ENCODE measurements around the gene WNK4. TPM values are rescaled to one million over a fixed set of nuclear protein-coding genes. Genes with fewer than 3 reads are reported as not detected.

The WNK4 gene
- total RNA-seq, 2 experiments from 2014 or later: 0.17 to 0.41 TPM

Small RNA genes within 50 kb of the gene (microRNA-seq; reads per million reads assigned to microRNA genes)
- gene MIR6781 (ENCODE audit: borderline microRNAs expressed, borderline replicate concordance): 2.7 reads per million

Other genes starting within 250 kb of the WNK4 start
- gene NAGLU, start 244.4 kb upstream of the WNK4 start, total RNA-seq: 10 to 100 TPM; 11.1 to 11.9 TPM
- gene HSD17B1, start 227.7 kb upstream of the WNK4 start, total RNA-seq: under 1 TPM; 0.26 to 0.67 TPM
- 10 to 100 TPM; 93.3 to 93.6 TPM for gene COASY, start 218.5 kb upstream of the WNK4 start, total RNA-seq
- 10 to 100 TPM; 22.1 to 24.7 TPM for gene MLX, start 213.5 kb upstream of the WNK4 start, total RNA-seq
- gene PSMC3IP, start 202.9 kb upstream of the WNK4 start, total RNA-seq: 10 to 100 TPM; 38.6 to 42.2 TPM
- 10 to 100 TPM; 28.6 to 33.5 TPM for gene RETREG3, start 171.2 kb upstream of the WNK4 start, total RNA-seq
- 10 to 100 TPM; 91.3 to 92.0 TPM for gene TUBG1, start 170.9 kb upstream of the WNK4 start, total RNA-seq
- 1 to 10 TPM; 9.1 to 9.9 TPM for gene TUBG2, start 121.3 kb upstream of the WNK4 start, total RNA-seq
- under 1 TPM; 0.62 to 0.77 TPM for gene PLEKHH3, start 103.6 kb upstream of the WNK4 start, total RNA-seq
- under 1 TPM; 0.14 to 0.20 TPM for gene CCR10, start 98.8 kb upstream of the WNK4 start, total RNA-seq
- 1 to 10 TPM; 1.4 to 1.5 TPM for gene CNTNAP1, start 98.1 kb upstream of the WNK4 start, total RNA-seq
- 10 to 100 TPM; 31.9 to 34.0 TPM for gene EZH1, start 35.6 kb upstream of the WNK4 start, total RNA-seq
- gene RAMP2, start 19.4 kb upstream of the WNK4 start, total RNA-seq: not detected
- 10 to 100 TPM; 57.5 to 58.2 TPM for gene VPS25, start 7.2 kb upstream of the WNK4 start, total RNA-seq
- 10 to 100 TPM; 23.7 to 24.4 TPM for gene COA3, start 18.1 kb downstream of the WNK4 start, total RNA-seq
- not detected for gene CNTD1, start 18.3 kb downstream of the WNK4 start, total RNA-seq
- gene BECN1, start 43.7 kb downstream of the WNK4 start, total RNA-seq: 10 to 100 TPM; 64.1 to 71.3 TPM
- 10 to 100 TPM; 84.7 to 87.0 TPM for gene PSME3, start 52.8 kb downstream of the WNK4 start, total RNA-seq
- 1 to 10 TPM; 2.0 to 2.6 TPM for gene AOC2, start 64.0 kb downstream of the WNK4 start, total RNA-seq
- 1 to 10 TPM; 1.4 to 2.6 TPM for gene AOC3, start 70.6 kb downstream of the WNK4 start, total RNA-seq
- not detected for gene G6PC1, start 120.2 kb downstream of the WNK4 start, total RNA-seq
- gene AARSD1, start 183.8 kb downstream of the WNK4 start, total RNA-seq: 10 to 100 TPM; 48.4 to 49.3 TPM
- gene PTGES3L, start 199.5 kb downstream of the WNK4 start, total RNA-seq: under 1 TPM; 0.33 to 0.57 TPM
- 1 to 10 TPM; 5.9 to 6.5 TPM for gene RUNDC1, start 200.0 kb downstream of the WNK4 start, total RNA-seq
- 1,000 to 10,000 TPM; 1,974 to 2,033 TPM for gene RPL27, start 217.8 kb downstream of the WNK4 start, total RNA-seq
- 10 to 100 TPM; 43.9 to 50.5 TPM for gene IFI35, start 226.2 kb downstream of the WNK4 start, total RNA-seq
- gene VAT1, start 241.8 kb downstream of the WNK4 start, total RNA-seq: 10 to 100 TPM; 32.6 to 34.7 TPM
- gene RND2, start 244.6 kb downstream of the WNK4 start, total RNA-seq: not detected